ENCODE data around the gene FMNL2. TPM values are rescaled to one million over a fixed set of nuclear protein-coding genes. Genes with fewer than 3 reads are reported as not detected.
A peak's percentile ranks its signal among the peaks of the same experiment; 100 is the strongest.

The FMNL2 gene
- total RNA-seq, 1 donor from 2014 or later = 34.3 TPM

DNA sequence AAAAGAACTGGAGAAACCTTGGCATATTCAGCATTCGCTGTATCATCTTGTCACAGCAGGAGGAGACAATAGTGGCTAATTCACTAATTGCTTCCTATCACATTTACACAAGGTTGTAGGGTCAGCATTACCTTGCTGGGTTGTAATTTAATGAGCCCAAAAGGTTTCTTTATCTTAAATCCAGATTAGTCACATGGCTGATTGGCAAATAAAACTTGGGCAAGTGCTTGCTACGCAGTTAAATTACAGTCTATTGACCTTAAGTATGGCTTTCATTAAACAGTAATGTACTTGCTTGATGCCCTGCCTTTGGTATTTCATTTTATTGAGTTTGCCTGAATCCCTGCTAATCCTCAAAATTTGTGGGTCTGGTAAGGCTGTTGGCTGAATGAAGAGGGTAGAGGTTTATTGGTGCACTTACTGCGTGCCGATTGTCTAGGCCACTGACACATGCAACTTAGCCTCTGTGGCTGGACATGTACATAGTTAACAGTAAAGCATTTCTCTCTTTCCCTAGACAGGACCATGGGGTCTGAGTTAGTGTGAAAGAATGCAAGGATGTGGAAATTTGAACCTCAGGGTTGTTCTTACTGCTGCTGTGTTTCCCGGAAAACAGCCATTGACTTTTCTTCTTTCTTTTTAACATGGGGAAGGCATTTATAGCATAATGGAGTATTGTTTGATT is 34.3 kb downstream of the FMNL2 start:
- no peaks in the 10 kb centered on the region for H3K36me3 ChIP-seq (ENCODE audit: insufficient read depth, low read length)

DNA sequence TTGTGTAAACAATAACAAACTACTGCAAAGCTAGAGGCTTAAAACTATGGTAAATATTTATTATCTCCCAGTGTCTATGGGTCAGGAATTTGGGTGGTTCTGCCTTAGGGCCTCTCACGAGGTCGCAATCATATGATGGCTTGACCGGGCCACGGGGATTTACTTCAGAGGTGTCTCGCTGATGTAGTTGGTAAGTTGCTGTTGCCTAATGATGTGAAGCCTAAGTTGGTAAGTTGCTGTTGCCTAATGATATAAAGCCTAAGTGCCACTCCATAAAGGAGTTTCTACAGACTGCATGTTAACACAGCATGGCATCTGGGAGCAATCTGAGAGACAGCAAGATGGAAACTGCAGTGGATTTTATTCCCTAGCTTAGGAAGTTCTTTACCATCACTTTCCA is 35.8 kb downstream of the FMNL2 start:
- H3K9me3 ChIP-seq (ENCODE audit: insufficient read depth, low read depth, low read length) = no peaks in the 10 kb centered on the region
- no peak overlapping the region for H3K9ac ChIP-seq (ENCODE audit: low read length)
- peaks cover 62% of the 10 kb centered on the region for H4K20me1 ChIP-seq (ENCODE audit: insufficient read depth, low read length)
- Mint-ChIP-seq H3K27me3 (ENCODE audit: low read depth, unreplicated experiment) (no peaks in the 10 kb centered on the region), H3K4me1 (ENCODE audit: low read depth, unreplicated experiment) (peaks cover 22% of the 10 kb centered on the region), H3K36me3 (ENCODE audit: low read depth, unreplicated experiment) (no peaks in the 10 kb centered on the region), H3K9me3 (ENCODE audit: unreplicated experiment) (no peaks in the 10 kb centered on the region), H3K4me3 (ENCODE audit: unreplicated experiment) (no peak overlapping the region), H3K27ac (ENCODE audit: unreplicated experiment) (no peak overlapping the region)
- H3K4me3 ChIP-seq (ENCODE audit: insufficient read depth, low read depth, low read length) = no peak overlapping the region
- H3K36me3 ChIP-seq (ENCODE audit: insufficient read depth, low read length) = no peaks in the 10 kb centered on the region
- H3K27me3 ChIP-seq (ENCODE audit: insufficient read depth, low read length) = no peaks in the 10 kb centered on the region
- DNase-seq (ENCODE audit: low read depth) (no peak), FAIRE-seq (no peak)
- peaks cover 79% of the 10 kb centered on the region for H3K79me2 ChIP-seq (ENCODE audit: insufficient read depth, low read length)
- H2AFZ ChIP-seq (ENCODE audit: low read depth, low read length) = no peak overlapping the region
- TF ChIP-seq, protein P1, sequence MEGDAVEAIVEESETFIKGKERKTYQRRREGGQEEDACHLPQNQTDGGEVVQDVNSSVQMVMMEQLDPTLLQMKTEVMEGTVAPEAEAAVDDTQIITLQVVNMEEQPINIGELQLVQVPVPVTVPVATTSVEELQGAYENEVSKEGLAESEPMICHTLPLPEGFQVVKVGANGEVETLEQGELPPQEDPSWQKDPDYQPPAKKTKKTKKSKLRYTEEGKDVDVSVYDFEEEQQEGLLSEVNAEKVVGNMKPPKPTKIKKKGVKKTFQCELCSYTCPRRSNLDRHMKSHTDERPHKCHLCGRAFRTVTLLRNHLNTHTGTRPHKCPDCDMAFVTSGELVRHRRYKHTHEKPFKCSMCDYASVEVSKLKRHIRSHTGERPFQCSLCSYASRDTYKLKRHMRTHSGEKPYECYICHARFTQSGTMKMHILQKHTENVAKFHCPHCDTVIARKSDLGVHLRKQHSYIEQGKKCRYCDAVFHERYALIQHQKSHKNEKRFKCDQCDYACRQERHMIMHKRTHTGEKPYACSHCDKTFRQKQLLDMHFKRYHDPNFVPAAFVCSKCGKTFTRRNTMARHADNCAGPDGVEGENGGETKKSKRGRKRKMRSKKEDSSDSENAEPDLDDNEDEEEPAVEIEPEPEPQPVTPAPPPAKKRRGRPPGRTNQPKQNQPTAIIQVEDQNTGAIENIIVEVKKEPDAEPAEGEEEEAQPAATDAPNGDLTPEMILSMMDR (IDR thresholded peaks at IDR 0.05; ENCODE audit: insufficient read depth, low read depth, low read length) = no peak
- no peak for TF ChIP-seq EZH2 (IDR thresholded peaks at IDR 0.05; ENCODE audit: insufficient read depth, low read length)
- peaks cover 13% of the 10 kb centered on the region for H3K4me1 ChIP-seq (ENCODE audit: insufficient read depth, low read length)
- no peak overlapping the region for H3K4me2 ChIP-seq (ENCODE audit: low read length)
- no peak overlapping the region for H3K27ac ChIP-seq (ENCODE audit: low read depth, low read length)

More for the DNA sequence above, 34.3 kb downstream of the FMNL2 start:
- Histone ChIP-seq H3K27ac (ENCODE audit: low read depth, low read length) (no peak overlapping the region), H2AFZ (ENCODE audit: low read depth, low read length) (no peak overlapping the region), H3K4me2 (ENCODE audit: low read length) (peak overlapping the region; percentile 56), H3K9me3 (ENCODE audit: insufficient read depth, low read depth, low read length) (no peaks in the 10 kb centered on the region), H3K27me3 (ENCODE audit: insufficient read depth, low read length) (no peaks in the 10 kb centered on the region), H3K9ac (ENCODE audit: low read length) (no peak overlapping the region), H3K79me2 (ENCODE audit: insufficient read depth, low read length) (peaks cover 81% of the 10 kb centered on the region), H3K4me1 (ENCODE audit: insufficient read depth, low read length) (peaks cover 13% of the 10 kb centered on the region), H3K4me3 (ENCODE audit: insufficient read depth, low read depth, low read length) (no peak overlapping the region), H4K20me1 (ENCODE audit: insufficient read depth, low read length) (peaks cover 64% of the 10 kb centered on the region)
- no peak for TF ChIP-seq EZH2 (IDR thresholded peaks at IDR 0.05; ENCODE audit: insufficient read depth, low read length)
- TF ChIP-seq, protein P1 (IDR thresholded peaks at IDR 0.05; ENCODE audit: insufficient read depth, low read depth, low read length) = no peak
- DNase-seq (ENCODE audit: low read depth) = peak; percentile 90
- peak overlapping the region; percentile 67 for H3K27ac Mint-ChIP-seq (ENCODE audit: unreplicated experiment)
- no peaks in the 10 kb centered on the region for H3K27me3 Mint-ChIP-seq (ENCODE audit: low read depth, unreplicated experiment)
- peaks cover 2% of the 10 kb centered on the region for H3K36me3 Mint-ChIP-seq (ENCODE audit: low read depth, unreplicated experiment)
- no peak for FAIRE-seq
- no peaks in the 10 kb centered on the region for H3K9me3 Mint-ChIP-seq (ENCODE audit: unreplicated experiment)
- peak overlapping the region; percentile 54 for H3K4me3 Mint-ChIP-seq (ENCODE audit: unreplicated experiment)
- H3K4me1 Mint-ChIP-seq (ENCODE audit: low read depth, unreplicated experiment) = peaks cover 22% of the 10 kb centered on the region

DNA sequence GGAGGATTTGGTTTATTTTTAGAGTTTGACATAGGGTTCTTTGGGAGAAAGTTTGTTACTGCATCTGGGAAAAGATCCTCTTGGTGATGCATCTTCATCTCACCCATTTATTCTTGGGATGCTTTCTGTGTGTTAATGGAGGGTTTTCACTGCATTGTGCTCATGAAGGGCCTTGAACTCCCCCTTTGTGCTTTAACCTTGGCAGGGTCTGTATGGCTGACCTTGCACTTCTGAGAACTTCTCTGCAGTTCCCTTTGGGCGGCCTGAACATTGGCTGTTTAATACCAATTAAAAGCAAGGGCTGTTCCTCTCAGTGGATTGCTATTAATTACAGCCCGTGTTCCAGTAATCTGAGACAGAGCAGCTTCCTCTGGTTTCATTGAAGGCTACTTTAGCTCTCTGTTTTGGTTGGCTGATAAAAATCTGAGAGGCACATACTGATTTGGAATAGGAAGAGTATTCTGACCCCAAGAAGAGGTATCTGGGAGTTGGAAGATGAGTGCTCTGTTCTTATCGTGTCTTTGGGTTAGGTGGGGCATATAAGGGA is 37.5 kb downstream of the FMNL2 start:
- Histone ChIP-seq H3K4me2 (ENCODE audit: low read length) (no peak overlapping the region), H3K9me3 (ENCODE audit: insufficient read depth, low read depth, low read length) (no peaks in the 10 kb centered on the region), H3K4me3 (ENCODE audit: insufficient read depth, low read depth, low read length) (no peak overlapping the region), H2AFZ (ENCODE audit: low read depth, low read length) (no peak overlapping the region), H3K27ac (ENCODE audit: low read depth, low read length) (no peak overlapping the region), H3K27me3 (ENCODE audit: insufficient read depth, low read length) (no peaks in the 10 kb centered on the region), H3K79me2 (ENCODE audit: insufficient read depth, low read length) (peaks cover 78% of the 10 kb centered on the region), H4K20me1 (ENCODE audit: insufficient read depth, low read length) (peaks cover 68% of the 10 kb centered on the region), H3K9ac (ENCODE audit: low read length) (no peak overlapping the region), H3K36me3 (ENCODE audit: insufficient read depth, low read length) (no peaks in the 10 kb centered on the region), H3K4me1 (ENCODE audit: insufficient read depth, low read length) (peaks cover 13% of the 10 kb centered on the region)
- FAIRE-seq (no peak), DNase-seq (ENCODE audit: low read depth) (no peak)
- H3K4me3 Mint-ChIP-seq (ENCODE audit: unreplicated experiment) = no peak overlapping the region
- no peak for TF ChIP-seq EZH2 (IDR thresholded peaks at IDR 0.05; ENCODE audit: insufficient read depth, low read length)
- TF ChIP-seq, protein P1 (IDR thresholded peaks at IDR 0.05; ENCODE audit: insufficient read depth, low read depth, low read length) = no peak
- no peaks in the 10 kb centered on the region for H3K36me3 Mint-ChIP-seq (ENCODE audit: low read depth, unreplicated experiment)
- H3K9me3 Mint-ChIP-seq (ENCODE audit: unreplicated experiment) = no peaks in the 10 kb centered on the region
- peaks cover 31% of the 10 kb centered on the region for H3K4me1 Mint-ChIP-seq (ENCODE audit: low read depth, unreplicated experiment)
- no peaks in the 10 kb centered on the region for H3K27me3 Mint-ChIP-seq (ENCODE audit: low read depth, unreplicated experiment)
- H3K27ac Mint-ChIP-seq (ENCODE audit: unreplicated experiment) = no peak overlapping the region

Data from astrocyte (in vitro differentiated cells and primary cell).